T follicular helper cell (primary cell): ENCODE measurements around the gene TSPAN1.

Source experiments
- DNase-seq: peaks from one replicate; pipeline ENCODE4 v3.0.0-alpha.2; 2020; ENCODE audit warnings: low read depth

TSPAN1 gene

DNA sequence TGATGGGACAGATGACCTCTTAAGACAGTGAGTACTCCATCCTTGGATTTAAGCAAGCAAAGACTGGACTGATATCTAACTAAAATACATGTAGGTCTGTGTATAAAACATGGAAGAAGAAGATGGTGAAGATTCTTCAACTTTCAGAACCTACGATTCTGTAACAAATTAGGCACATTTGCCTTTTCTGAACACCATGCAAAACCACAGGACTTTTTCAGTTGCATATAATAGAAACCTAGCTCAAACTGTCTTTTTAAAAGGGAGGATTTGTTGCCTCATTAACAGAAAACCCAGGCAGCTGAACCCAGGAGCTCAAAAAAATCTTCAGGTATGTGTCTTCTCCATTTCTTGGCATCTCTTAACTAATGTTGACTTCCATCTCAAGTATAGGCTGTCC, 14.7 kb upstream of the TSPAN1 start:
- no peak for DNase-seq

DNA sequence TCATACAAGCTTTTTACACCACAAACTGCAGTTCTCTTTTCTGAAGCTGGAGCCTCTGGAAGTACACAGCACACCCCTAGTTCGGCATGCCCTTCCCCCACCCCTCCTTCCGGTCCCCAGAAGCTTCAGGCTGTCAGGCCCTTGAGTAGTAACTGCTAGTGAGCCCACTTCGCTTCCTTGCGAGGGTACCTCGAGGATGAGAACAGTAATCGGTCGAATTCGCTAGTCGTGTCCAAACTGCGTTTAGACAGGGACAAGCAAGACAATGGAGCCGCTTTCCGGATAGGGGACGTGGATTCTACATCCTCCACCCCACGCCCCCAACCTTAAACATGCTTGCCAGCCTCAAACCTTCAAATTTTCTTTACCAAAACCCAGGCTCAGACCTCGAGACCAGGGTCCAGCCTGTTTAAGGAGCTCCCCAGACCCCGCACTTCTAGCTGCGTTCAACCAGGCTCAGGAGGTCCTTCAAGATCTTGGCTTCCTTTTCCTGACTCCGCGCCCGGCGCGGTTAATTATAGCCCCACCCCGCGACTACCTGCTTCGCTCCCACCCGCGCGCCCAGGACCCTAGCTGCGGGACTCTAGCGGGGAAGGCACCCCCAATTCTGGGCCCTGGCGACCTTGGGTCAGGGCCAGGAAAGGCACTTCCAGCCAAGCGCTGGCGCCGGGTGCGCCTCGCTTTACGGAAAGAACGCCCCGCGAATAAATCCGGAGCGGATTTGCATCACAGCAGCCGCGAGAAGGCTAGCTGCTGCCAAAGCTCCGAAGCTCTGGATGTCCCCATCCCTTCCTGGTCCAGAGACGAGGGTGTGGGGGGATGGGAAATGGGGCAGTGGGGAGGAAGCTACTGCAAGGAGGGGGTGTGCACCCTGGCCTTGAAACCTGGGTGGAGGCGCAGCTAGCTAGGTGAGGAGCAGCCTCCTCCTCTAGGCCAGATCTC, 8.1 kb upstream of the TSPAN1 start:
- no peak for DNase-seq

DNA sequence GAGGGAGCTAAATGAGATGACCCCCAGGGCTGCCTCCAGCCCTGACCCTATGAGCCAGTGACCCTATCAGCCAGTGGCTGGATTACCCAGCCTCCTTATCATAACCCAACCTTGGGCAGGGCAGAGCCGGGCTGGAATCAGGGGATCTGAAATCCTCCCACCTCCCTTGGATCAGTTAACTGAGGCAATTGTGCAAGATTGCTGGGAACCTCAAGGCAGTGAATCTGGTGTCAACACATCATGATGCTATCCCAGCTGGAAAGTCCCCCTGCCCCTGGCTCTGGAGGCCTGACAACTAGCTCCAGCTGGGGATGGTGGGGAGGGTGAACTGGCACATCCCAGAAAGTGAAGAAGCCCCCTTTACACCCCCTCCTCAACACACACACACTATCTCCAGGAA, 6.4 kb upstream of the TSPAN1 start:
- no peak for DNase-seq

DNA sequence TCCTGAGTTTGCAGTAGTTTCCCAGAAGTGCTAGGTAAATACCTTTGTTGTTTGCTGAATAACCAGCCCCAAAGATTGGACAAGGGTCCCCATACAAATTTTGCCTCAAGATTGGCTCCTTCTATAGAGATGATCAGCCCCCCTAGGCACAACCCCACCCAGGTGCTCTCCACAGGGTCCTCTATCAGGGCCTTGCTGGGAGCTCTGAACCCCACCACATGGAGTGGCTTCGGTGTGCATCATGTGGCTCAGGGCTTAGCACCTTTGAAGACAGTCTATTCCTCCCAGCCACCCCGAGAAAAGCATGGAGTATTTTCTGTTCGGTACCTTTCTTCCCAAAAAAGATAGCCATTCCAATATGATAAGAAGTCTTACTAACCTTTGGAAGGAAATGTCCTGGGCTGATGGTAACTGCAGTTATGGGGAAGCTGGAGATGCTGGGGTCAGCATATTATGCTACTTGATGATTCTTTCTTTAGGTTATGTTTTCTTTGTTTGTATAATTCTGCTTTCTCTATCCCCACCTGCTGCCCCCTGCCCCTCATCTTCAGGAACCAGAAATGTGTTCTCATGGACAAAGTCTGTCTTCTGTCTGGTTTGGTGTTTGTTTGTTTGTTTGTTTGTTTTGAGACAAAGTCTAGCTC, 5.0 kb upstream of the TSPAN1 start:
- no peak for DNase-seq

DNA sequence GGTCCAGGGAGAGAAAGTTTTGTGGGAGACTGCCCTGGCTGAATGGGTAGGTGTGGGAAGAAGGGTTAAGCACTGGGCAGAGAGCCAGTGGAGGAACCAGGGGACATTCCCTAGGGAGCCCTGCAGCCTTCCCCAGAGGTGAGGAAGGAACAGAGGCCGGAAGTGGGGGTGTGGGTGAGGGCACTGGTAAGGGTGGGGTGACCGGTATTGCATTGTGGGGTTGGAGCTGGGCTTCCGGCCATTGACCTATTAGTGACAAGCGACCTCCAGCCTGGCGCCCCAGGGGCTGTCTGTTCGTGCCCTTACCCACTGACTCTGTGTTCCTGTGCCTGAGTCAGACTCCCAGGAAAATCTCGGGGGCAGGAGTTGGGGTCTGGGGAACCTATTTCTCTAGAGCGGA, 3.5 kb upstream of the TSPAN1 start:
- no peak for DNase-seq

DNA sequence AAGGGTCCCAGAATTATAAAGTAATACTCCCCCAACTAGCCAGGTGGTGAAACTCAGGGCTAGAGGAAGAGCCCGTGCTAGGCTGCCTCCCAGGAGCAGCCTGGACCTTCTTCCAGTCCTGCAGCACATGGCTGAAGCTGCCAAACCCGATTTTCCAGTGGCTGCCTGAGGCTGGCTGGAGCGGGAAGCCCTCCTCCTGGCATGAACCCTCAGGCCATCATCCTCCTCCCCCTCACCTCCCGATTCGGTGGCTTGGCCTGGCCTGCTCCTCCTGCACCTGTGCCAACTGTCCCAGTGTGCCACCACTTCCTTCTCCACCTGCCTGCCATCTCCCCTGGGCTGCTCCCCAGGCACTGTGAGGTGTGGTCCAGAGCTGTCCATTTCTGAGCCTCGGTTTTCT, 3.0 kb upstream of the TSPAN1 start:
- no peak for DNase-seq

DNA sequence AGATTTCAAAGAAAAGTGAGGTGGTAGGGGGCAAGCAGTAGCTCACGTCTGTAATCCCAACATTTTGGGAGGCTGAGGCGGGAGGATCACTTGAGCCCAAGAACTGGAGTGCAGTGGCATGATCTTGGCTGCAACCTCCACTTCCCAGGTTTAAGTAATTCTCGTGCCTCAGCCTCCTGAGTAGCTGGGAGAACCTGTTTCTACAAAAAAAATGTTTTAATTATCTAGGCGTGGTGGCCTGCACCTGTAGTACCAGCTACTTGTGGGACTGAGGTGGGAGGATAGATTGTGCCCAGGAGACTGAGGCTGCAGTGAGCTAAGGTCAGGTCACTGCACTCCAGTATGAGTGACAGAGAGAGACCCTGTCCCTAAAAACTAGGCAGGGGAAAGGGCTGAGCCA, 2.6 kb upstream of the TSPAN1 start:
- no peak for DNase-seq

DNA sequence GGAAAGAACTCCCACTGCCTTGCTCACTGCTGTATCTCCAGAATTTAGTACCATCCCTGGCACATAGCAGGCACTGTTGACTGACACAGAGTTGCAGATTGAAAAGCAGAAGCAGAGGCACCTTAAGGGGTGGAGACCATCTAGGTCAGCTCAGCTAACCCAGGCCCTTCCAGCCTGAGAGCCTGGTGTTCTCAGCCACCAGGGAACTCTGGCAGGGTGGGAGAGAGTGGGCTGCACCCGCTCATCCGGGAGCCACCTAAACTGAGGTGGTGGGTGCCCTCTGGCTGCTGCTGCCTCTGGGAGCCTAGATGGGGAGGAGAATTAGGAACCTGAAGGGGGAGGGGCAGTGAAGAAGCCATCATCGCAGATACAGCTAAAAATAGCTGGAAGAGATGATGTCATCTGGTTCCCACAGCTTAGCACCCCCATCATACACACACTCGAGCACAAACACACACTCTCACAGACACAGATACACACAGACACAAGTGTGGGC, 1.5 kb upstream of the TSPAN1 start:
- DNase-seq: no peak

DNA sequence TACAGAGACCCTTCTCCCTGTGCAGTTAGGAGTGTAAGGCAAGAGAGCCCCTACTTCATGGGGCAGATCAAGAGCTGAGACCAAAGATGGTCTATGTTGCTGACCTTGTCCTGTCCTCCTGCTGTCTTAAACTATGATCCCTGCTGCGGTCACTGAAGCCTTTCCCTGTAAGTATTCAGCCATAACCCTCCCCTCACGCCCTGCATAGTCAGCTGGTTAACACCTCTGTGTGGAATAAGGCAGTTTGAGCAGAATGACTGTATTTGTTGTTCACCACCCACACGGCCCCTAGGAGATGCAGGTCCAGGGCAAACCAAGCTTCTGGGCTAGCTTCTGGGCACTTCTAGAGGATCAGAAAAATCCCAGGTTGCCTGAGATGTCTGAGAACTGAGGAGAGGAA, 356 bp downstream of the TSPAN1 start:
- DNase-seq: no peak

DNA sequence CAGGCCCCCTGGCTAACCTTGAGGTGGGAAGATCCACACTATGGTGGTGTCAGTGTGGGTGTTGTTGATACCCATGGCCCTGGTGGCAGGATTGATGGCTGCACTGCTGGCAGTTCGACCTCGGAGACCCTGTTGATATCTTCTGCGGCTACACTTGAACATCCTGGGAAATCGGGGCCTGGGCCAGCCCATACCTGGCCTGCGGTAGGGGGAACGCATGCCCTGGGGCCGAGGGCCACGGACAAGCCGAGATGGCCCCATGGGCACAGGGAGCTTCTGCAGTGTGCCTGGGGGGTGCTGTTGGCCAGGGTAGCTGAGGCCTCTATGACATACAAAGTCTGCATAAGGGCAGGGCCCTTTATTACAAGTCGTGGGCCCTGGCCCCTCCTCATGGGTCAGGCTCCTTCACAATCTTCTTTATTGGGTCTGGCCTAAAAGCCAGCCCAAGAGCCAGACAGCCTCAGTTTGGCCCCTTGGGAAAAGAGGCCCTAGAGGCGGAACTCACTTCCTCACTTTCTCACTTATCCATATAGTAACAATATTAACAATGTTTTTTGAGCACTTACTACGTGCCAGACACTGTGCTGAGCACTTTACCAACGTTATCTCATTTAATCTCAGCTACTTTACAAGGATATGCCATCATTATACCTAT, 1.5 kb downstream of the TSPAN1 start, which contains the start of gene P3R3URF:
Gene P3R3URF (minus strand): TSS at position 278 of the 655 bp plus-strand sequence. CDS start 17 bp downstream, at position 261.
- no peak for DNase-seq

DNA sequence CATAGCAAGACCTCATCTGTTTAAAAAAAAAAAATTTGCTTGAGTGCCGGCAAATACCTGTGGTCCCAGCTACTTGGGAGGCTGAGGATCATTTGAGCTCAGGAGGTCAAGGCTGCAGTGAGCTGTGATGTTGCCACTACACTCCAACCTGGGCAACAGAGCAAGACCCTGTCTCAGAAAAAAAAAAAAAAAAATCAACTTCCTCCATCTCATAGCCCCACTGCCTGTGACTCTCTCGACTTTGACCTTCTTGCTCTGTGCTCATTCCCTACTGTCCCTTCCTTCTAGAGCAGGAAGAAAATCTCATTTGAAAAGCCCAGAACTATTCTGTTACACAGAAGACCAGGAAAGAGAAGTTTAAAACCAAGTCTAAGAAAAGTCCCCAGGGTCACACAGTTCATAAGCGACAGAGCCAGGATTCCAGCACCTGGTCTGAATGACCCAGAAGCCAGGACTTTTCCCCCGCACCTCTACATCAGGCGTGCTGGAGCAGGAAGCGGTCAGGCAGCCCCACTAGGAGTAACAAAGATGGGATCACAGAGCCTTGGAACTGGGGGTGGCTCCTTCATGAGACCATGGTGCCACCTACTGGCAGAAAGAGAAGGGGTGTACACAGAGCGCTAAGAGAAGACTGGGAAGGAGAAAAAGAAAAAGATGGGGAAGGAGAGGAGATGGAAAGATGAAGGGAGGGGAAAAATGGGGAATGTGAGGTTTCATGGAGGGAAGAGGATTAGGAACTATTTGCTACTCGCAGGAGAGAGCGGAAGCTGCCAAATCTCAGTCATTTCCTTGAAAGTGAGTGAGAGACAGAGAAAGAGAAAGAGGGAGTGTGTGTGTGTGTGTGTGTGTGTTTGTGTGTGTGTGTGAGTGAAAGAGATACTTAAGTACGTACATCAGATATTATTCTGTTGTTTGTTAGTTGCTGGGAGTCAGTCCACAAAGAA, 4.5 kb downstream of the TSPAN1 start:
- DNase-seq: peak; percentile 56

DNA sequence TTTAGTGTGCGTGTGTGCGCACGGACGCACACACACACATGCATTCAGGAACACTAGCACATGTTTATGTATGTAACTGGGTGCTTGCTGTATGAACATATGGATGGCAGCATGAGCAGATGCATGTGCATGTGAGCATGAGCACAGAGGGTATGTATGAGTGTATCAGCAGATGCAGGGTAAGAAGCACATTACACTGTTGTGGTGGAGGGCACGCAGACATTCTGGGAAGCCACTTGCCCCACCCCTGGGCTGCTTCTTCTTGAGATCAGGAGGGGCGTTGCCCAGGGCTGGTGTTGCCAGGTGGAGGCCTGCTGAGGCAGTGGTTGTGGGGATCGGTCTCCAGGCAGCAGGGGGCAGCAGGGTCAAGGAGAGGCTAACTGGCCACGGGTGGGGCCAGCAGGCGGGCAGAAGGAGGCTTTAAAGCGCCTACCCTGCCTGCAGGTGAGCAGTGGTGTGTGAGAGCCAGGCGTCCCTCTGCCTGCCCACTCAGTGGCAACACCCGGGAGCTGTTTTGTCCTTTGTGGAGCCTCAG, 5.3 kb downstream of the TSPAN1 start:
- no peak for DNase-seq

DNA sequence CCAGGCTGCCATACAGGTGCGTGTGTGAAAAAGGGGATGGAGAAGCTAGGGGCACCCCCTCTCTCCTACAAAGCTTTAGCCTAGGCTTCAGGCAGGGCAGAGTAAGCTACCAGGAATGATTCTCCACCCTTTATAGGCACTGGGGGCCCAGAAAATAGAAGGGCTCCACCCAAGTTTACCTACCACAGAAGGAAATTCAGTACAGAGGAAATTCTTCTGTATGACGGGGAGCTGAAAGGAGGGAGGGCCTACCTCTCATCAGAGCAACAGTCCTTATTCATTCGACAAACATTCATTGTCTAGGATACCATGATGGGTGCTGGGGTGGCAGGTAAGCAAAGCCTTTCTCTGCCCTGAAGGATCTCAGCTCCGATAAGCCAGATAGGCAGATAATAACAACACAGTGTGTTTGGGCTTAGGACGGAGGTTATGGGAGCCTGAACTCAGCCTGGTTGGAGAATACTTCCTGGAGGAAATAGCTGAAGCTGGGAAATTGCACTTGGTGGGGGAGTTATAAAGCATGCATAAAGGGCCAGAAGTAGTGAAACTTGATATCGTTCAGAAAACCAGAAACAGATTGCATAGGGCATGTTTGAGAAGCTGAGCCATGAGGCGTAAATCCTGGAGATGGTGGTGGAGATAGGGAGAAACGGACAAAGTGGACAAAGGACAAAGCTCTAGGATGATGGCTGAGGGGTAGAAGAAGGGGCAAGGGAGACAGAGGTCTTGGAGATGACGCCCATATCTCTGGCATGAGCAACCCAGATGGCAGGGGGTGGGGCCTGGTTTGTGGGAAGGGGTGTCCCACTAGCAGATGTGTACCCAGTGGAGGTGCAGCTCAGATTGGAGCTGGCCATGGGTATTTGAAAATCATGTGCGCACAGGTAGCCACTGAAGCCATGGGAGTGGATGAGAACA, 6.7 kb downstream of the TSPAN1 start:
- no peak for DNase-seq

DNA sequence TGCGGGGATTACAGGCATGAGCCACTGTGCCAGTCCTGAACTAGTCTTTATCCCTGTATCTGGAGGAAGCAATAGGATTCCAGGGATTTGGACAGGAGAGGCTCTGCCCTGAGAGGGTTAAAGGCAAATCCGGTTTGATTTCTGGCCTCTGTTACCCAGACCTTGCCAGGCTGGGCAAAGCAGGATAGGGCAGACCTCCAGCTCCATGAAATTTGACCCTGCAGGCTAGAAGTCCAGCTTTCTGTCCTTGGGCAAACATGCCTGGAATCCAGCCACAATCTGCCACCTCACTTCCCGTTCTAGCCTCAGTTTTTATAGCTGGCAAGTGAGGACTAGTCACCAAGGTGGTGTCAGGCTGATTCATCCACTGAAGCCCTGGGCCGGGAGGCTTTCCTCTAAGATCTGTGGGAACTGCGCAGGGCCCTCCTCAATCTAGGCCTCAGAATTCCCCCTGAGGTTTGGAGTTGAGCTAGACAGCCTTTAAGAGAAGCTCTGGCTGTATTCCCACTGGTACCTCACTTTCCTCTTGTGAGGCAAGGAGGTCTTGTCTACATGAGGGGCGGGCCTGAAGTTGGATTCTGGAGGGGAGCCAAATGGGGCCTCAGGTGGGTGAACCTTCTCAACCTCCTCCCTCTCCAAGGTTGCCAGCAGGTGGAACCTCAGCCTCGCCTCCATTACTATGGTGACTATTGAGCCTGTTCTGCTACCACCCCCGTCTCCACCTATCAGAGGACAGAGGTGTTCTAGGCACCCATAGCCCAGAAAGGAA, 8.4 kb downstream of the TSPAN1 start:
- no peak for DNase-seq

DNA sequence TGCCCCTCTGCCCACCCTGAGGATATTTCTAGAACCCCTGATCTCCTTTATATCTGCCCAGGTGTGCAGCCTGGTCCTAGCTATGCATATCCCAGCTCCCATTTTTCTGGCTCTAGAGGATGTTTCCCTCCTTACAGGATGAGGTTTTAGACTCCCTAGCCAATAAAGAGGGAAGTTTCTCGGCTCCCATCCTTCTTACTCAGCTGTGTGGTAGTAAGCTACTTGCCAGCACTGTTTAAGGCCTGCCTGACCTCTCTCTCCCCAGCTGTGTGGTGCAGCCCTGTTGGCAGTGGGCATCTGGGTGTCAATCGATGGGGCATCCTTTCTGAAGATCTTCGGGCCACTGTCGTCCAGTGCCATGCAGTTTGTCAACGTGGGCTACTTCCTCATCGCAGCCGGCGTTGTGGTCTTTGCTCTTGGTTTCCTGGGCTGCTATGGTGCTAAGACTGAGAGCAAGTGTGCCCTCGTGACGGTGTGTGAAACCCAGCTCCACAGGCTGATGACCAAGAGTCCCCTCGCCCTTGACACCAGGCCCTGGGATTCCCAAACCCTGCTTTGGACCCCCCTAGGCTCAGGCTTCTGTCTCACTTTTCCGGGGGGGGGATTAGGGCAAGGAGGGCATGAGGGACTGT, 9.2 kb downstream of the TSPAN1 start:
- DNase-seq: no peak

DNA sequence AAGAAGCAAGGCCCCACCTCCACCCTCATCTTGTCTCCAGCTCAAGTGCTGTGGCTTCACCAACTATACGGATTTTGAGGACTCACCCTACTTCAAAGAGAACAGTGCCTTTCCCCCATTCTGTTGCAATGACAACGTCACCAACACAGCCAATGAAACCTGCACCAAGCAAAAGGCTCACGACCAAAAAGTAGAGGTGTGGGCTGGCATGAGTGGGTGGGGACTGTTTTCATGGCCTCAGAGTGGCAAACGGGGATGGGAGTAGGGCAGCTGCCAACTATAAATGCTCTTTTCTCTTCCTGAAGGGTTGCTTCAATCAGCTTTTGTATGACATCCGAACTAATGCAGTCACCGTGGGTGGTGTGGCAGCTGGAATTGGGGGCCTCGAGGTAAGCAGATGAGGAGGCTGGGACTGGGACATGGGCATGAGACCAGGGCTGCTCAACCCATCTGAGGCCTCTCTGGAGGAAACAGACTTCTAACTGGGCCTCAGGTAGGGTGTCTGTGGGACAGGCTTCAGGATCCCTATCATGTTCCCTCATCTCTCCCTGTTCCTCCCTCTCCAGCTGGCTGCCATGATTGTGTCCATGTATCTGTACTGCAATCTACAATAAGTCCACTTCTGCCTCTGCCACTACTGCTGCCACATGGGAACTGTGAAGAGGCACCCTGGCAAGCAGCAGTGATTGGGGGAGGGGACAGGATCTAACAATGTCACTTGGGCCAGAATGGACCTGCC, 10.2 kb downstream of the TSPAN1 start:
- DNase-seq: no peak

DNA sequence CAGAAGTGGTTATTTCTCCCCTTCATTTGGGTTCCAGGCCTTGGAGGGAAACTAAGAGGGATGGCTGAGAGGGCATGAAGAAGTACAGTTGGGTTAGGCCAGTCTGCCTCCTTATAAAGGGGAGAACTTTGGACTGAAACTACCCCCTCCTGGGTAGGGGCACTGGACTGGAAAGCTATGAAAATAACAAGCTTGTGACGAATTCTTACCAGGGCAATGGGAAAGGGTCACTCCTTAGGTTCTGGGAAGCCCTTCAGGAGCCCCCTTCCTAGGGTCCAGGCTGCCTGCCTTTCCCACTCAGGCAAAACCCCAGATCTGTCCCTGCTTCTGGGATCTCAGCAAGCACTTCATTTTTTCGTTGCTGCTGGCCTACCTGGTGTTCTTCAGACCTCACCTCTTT, 11.2 kb downstream of the TSPAN1 start:
- DNase-seq: no peak
